GM19463 (cell line): Measurements from ENCODE around the gene NIPAL4.

ENCODE experiments used
- ATAC-seq: cut with Tn5 transposase; IDR thresholded peaks from one replicate; pipeline ENCODE4 v1.9.1; 2021; ENCODE audit warnings: mild to moderate bottlenecking, moderate library complexity; ENCODE audit not compliant: unreplicated experiment

NIPAL4 gene

DNA sequence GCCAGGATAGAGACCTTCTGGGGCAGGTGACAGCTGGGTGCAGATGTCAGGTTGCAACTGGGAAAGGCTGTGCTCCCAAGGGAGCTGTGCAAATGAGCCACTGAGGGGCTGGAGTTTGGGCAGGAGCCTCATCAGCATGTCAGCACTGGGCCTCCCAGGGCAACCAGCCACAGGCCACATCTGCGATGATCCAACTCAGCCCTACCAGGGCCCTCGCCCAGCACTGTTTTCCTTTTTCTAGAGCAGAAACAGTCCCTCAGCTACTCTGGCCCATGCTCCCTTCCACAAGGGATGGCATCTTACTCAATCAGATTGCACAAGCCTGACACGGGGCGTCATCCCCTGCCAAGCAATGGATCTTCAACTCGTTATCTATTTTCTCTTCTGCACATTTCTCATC lies 24.8 kb downstream of the NIPAL4 start:
- no peak for ATAC-seq

DNA sequence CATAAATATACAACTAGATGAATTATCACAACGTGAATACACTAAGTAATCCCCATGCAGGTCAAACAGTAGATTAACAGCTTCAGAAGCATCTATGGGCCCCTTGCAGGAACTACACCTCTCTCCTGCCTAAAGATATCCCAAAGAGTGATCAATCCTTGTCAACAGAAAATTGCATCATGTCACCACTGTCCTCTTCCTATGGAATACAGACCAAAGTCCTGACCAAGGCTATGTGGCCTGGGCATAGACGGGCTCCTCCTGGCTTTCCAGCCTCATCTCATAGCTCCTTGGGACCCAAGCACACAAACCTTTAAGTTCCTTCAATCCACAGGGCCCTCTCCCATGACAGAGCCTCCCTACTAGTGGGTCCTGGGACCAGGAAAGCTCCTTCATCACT lies 25.3 kb downstream of the NIPAL4 start:
- ATAC-seq = no peak

DNA sequence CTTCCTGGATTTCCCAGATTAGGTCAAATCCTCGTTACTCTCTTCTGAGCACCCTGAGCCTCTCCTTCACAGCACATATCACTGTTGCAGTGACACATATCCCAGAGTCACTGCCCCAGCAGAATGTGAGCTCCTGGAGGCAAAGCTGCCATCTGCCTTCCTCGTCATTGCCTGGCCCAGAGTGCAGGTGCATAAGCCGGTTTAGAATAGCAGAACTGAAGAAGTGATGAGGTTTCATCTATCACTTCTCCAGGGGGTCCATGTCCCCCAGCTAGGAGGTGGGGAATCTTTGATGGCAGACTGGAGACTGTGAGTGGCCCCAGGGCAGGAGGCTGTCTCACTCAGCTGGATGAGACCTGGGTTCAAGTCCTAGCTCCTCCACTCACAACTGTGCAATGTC lies 25.8 kb downstream of the NIPAL4 start:
- ATAC-seq = peak; percentile 35

DNA sequence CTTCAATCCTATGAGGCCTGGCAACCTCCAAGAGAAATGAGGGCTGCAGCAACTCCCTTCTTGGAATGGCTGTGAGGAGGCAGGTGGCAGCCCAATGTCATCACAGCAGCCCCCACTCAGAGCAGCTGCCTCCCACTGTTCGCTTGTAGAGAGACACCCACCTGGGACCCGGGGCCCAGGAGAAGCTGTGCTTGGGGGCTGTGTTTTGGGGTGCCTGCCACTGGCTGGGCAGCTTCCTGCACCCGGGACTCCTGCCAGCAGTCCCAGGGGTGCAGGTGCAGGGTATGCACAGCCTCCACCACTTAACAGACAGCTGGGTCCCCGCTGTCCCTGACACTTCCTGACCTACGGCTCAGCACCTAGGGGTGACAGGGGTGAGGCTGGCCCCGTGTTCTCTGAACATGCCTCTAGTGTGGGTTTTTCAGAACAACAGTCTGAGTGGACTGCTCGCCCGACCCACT lies 26.2 kb downstream of the NIPAL4 start:
- ATAC-seq = peak; percentile 42

DNA sequence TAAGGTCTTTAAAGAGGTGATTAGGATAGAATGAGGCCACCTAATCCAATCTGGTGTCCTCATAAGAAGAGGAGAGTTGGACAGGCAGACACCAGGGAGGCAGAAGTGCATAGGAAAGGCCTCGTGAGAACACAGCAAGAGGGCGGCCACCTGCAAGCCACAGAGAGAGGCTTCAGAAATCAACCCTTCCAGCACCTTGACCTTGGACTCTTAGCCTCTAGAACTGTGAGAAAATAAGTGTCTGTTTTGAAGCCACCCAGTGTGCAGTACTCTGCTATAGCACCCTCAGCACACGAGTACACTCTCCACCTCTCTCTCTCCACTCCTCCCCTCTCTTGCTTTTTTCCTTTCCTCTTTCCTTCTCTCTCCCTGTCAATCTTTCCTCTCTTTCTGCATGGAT lies 26.8 kb downstream of the NIPAL4 start:
- ATAC-seq = peak; percentile 42

DNA sequence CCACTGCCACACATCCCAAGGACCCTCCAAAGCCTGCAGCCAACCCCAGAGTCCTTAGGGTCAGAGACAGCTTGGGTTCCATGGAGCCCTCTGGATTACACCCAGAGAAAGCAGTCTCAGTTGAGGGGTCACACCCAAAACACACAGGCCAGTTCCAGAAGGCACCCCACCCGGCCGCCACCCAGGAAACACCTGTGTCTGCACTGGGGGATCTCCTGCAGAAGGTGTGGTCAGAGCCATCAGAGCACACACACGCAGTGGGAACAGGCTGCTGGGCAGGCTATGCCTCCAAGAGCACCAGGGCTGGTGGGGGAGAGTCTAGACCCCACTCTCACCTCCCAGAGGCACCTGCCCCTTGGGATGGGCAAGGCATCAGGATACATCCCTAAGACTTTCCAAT lies 27.3 kb downstream of the NIPAL4 start:
- peak; percentile 32 for ATAC-seq

DNA sequence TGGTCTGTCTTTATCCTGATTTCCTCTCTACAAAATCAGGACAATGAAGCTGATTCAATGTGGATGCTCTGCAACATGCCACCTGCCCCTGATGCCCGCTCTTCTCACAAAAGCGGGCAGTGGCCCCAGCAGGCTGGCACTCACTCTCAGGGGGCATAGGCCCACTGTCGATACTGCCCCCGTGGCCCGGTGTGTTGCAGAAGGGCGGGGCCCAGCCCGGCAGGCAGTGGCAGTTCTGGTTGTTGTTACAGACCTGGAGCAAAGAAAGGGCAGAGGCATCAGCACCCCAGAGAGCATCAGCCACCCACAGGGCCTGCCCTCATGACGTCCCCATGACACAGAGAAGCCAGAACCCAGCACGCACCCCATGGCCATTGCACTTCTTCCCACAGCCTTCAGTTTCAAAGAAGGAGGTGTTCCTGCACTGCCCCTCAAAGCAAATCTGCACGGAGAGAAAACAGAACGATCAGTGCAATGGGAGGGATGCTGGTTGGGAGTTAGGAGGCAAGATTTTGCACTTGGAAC lies 31.5 kb downstream of the NIPAL4 start:
- no peak for ATAC-seq

DNA sequence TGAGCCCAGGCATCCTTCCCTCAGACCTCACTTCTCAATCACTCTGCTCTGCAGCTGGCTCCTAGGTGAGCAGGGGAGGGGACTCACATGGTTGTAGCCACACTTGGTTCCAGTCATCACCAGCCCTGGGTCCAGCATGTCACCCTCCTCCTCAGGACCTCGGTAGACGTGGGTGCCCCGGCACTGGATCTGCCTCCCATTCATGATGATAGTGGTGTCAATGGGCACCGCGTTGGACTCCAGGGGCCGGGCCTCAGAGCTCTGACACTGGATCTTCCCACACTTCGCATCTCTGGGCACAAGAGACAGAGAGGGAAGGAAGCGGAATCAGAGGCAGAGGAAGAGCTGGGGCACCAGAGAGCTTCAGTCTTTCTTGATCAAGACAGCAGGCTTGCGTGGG lies 32.9 kb downstream of the NIPAL4 start:
- ATAC-seq = no peak

DNA sequence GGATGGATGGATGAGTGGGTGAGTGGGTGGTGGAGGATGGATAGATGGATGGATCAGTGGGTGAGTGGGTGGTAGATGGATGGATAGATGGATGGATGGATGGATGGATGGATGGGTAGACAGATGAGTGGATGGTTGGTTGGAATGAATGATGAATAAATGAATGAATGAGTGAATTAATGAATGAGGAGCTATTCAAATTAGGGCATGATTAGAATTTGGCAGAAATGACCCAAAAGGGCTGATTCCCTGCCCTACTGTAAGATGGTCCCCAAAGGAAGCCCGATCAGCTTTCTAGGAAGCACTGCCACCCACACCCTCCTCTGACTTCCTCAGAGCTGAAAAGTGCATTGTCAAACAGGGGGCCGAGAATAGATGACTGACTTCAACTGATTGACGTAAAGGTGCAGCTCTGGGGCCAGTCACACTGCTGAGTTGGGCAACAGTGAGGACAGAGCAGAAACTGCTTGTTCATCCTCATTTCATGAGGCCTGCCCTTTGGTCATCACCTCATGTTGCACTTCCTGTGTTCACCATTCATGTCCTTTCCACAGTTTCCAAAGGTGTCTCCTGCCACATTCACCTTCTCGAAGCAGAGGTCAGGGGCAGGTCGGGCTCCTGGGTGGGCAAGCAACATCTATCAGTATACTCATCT lies 34.3 kb downstream of the NIPAL4 start:
- ATAC-seq = no peak

DNA sequence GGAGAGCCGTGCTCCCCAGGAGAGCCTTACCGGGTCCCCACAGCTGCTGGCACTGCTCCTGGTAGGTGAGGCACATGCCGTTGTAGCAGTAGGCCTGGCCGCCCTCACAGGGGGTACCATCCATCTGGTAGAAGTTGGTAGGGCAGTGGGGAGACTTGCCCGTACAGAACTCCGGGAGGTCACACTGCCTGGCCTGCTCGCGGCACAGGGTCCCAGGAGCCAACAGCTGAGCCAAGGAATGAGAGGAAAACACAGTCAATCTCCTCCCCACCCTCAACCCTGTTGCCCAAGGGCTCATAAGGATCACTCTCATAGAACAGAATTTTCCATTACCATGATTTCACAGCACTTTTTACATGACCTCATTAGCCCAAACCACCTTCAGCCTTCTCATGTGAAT lies 36.9 kb downstream of the NIPAL4 start:
- no peak for ATAC-seq

DNA sequence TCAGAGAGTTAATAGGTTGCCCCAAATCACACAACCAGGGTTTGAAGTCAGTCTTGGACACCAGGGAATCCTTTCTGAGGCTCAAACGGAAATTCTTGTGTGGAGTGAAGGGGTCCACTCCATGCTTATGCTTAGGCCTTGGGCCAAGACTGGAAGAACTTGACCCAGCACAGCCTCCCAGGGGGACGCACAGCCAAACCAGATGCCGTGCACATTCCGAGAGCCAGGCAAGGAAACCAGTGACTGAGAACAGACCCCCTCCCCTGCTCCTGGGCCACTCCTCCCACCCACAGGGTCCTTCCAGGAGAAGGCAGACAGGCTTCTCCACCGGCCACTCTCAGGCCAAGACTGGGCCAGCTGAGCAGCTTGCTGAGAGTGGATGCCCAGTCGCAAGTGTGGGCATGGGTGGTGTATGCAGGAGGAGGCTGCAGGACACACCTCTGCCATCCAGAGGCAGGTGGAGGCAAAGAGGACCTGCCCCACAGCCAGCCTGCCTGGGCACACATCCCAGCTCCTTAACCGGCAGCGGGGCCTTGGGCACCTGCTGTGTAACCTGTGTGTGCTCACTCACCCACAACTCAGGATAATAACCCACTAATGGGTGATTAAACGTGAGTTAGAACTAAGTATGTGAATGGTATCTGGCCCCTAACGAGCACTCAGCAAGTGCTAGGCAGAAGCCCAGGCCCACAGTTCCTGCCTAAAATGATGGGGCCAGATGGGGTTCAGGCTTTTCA lies 38.0 kb downstream of the NIPAL4 start:
- ATAC-seq = no peak

DNA sequence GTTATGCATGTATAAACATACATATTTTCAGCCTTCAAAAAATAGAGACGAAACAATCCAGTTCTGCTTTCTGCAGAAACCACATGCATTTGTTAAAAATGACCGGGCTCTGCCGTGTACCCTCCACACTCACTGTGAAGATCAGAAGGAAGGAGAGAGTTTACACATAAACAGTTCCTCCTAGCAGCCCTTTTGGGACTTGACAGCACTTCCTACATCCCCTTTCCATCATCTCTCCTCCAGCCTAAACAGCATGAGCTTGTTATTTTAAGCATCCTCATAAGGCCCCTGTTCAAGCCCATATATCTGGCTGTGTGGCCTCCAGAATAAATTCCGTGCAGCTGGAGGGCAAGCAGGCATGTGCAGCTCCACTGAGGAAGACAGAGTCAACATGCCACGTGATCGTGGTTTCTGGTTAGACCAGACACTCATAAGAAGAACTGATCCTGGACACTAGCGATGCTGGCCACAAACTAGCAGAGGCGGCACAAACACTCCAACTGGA lies 42.2 kb downstream of the NIPAL4 start:
- ATAC-seq = peak; percentile 73

DNA sequence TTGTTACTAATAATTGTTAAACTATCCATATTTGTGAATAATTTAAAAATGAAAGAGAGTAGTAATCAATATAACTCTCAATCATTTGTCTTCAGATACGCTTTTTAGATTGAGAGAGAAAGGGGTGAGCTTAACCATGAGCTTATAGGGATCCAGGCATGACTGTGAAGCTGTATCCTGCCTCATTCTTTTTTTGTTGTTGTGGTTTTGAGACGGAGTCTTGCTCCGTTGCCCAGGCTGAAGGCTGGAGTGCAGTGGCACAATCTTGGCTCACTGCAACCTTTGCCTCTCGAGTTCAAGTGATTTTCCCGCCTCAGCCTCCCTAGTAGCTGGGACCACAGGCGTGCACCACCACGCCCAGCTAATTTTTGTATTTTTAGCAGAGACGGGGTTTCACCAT lies 44.0 kb downstream of the NIPAL4 start:
- ATAC-seq = no peak

DNA sequence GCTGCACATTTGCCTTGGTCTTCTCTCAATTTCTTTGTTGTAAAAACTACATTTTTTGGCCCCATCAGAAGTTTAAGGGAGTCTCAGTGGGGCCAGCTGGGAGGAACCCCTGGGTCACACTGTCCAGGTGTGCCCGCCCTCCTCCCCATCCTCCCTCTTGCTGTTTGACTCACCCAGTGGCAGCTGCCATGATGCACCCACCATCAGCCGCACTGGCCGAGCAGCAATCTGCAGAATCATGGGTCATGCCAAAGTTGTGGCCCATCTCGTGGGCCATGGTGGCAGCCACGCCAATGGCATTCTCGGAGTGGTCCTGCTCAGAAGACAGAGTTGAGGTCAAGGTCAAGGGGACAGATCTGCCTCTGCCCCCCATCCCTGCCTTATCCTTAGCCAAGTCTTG lies 45.5 kb downstream of the NIPAL4 start:
- no peak for ATAC-seq

DNA sequence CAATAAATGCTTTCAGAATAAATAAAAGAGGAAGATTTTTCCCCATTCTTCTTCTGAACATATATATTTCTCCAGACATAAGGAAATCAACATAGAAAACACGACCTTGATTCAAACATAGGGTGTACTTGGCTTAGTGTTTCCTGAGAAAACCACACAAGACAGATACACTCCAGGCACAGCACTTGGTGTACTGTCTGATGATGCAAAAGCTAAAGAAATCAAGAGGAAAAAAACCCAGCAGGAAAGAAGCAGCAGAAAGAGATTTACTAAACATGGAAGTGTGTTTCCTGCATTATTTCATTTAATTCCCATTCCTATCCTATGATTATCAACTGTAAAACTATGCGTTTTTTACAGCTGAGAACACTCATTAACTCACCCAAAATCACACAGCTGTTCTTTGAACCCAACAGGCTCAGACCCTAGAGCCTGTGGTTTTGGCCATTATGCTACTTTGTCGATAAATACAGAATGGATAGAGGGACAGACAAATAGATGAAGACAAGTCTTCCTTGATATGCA lies 46.1 kb downstream of the NIPAL4 start:
- no peak for ATAC-seq

DNA sequence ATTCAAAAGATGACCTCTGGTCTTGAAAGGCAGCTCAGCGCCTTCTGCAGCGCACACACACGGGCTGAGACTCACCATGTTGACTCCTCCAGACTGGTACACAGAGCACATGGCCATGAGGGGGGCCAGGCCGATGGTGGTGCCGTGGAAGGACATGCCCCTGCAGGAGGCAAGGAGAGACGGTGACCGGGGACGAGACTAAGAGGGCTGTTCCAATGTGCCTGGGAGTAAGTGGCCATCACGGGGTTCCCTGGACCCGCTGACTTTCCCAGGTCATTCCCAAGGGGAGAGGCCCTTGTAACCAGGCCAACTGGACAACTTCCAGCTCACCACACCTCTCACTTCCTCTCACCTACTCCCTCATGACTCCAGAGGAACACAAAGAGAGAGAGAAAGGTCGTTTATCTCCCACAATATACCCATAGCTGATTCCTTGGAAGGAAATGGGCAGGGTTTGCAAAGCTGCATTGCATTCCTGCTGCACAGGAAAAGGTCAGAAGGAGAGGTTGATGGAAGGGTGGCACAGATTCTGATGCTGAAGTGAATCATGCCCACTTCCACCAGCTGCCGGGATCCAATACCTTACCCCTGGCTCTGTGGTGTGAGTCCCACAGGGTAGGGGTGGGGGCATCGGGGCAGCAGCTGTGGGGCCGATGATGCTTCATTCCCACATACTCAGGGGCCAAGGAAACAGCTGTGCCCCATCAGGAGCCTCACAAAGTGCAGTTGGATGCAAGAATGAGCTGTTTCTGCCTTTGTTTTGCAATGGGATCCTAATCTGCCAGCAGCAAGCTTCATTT lies 47.2 kb downstream of the NIPAL4 start:
- no peak for ATAC-seq

DNA sequence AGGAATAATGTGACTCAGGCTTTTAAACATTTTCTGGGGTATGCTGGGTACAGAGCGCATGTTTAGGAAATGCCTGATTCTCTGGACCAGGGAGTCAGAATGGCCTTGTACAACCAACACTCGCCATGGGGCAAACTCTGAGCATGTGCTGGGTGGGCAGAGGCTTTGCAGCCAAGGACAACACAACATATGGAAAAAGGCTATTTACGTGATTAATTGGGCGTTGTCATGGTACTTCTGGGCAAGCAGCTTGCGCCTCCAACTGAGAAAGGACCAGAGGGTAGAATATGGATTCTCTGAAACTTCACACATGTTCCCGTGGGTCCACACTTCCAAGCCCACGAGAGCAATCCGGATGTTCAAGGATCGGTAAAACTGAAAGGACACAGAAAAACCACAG lies 49.1 kb downstream of the NIPAL4 start:
- ATAC-seq = no peak

DNA sequence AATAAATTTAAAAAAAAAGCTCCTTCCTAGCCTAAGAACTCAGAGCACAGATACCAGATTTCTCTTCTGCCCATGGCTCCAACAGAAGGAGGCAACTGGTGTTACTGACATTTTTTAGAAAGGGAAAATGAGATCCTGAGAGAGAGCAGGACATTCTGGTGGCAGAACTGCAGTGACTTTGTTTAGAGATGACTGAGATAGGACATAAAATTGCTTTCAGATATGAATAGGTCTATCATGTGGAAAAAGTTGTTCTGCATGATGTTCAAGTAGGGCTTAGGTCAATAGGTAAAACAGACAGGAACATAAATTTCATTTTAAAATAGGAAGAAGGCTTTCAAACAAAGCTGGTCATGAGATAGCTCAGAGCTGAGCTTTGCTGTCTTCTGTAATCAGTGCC lies 49.6 kb downstream of the NIPAL4 start:
- peak; percentile 73 for ATAC-seq

DNA sequence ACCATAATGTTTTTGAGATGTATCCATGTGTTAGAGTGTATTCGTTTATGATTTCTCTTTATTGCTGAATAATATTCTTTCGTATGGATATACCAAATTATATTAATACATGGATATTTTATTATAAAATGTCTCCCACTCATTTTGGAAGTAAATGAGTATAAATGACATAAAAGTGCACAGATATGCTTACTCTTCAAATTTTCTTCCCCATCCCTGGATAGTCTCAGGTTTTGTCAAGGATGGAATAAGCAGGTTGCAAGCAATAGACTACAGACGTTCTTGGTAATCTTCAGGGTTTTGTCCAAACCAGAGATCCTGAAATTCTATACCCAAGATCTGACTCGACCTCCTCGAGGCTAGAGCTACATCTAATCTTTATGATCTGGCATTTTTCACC lies 50.7 kb downstream of the NIPAL4 start:
- ATAC-seq = no peak

DNA sequence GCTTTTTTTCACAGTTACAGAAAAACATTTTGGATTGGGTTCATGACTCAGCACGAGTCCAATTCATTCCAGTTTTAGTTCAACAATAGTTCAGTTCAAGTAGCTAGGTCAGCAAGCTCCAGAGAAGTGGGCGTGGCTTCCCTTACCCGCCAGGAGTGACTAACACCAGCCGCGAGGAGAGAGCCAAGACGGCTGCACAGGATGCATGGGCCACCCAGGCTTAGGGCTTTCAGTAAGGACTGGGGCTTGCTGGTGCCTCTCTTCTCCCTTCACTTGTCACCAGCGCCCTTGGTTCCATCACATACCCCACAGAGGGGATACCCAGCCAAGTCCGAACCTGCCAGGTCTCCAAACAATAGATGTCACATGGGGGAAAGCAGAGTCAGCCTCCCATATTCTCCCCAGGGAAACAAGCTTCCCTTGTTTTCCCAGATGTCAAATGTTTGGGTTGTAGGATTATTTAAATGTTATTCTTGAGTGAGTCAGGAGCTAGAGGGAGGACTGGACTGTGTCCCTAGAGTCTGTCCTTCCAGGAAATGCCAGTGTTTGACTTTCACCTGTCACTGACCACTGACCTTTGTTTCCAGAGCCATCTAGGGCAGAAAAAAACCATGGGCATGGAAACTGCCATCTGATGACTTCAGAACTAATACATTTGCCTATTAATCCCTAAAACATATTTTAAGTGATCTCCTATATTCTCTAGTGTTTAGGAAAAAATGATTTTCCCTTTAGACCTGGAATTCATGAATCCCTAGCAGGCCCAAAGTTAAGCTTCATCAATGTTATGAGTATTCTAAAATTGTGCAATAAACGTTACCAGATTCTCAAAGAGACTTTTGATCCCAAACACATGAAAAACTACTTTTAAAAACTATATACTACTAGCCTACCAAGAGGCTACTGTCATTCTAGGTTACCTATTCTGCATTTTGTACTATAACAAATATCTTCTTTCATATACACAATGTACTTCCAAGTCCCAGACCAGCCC lies 51.9 kb downstream of the NIPAL4 start:
- no peak for ATAC-seq
